Measurements from ENCODE around the gene PTGES3. TPM values are rescaled to one million over a fixed set of nuclear protein-coding genes. Genes with fewer than 3 reads are reported as not detected.

PTGES3 gene
- total RNA-seq, 4 donors from 2014 or later: 80.7 to 236 (median 141) TPM

DNA sequence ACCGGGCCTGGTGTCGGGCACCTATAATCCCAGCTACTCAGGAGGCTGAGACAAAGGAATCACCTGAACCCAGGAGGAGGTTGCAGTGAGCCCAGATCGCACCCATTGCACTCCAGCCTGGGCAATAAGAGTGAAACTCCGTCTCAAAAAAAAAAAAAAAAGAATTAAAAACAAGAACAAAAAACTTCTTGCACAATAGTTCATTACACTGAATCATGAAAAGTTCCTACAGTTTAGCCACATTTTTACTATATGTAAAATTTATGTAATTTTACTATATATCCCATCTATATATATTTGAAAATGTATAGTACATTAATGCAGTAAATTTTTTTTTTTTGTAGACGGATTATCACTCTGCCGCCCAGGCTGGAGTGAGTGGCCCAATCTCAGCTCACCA, 46.9 kb downstream of the PTGES3 start:
- H3K27me3 ChIP-seq: no peaks in the 10 kb centered on the region
- no peak for DNase-seq
- no peaks in the 10 kb centered on the region for H3K9me3 ChIP-seq
- no peak overlapping the region for H3K27ac ChIP-seq
- peaks cover 0 to 4% of the 10 kb centered on the region in 2 donors for H3K4me1 ChIP-seq
- intact Hi-C loops (cut with DNase I; ENCODE audit: low total_unique reads): no loop called here
- TF ChIP-seq POLR2A (IDR thresholded peaks at IDR 0.05): no peak
- TF ChIP-seq, protein P1, sequence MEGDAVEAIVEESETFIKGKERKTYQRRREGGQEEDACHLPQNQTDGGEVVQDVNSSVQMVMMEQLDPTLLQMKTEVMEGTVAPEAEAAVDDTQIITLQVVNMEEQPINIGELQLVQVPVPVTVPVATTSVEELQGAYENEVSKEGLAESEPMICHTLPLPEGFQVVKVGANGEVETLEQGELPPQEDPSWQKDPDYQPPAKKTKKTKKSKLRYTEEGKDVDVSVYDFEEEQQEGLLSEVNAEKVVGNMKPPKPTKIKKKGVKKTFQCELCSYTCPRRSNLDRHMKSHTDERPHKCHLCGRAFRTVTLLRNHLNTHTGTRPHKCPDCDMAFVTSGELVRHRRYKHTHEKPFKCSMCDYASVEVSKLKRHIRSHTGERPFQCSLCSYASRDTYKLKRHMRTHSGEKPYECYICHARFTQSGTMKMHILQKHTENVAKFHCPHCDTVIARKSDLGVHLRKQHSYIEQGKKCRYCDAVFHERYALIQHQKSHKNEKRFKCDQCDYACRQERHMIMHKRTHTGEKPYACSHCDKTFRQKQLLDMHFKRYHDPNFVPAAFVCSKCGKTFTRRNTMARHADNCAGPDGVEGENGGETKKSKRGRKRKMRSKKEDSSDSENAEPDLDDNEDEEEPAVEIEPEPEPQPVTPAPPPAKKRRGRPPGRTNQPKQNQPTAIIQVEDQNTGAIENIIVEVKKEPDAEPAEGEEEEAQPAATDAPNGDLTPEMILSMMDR (IDR thresholded peaks at IDR 0.05): no peak
- H3K36me3 ChIP-seq: no peaks in the 10 kb centered on the region
- H3K4me3 ChIP-seq: no peak overlapping the region

DNA sequence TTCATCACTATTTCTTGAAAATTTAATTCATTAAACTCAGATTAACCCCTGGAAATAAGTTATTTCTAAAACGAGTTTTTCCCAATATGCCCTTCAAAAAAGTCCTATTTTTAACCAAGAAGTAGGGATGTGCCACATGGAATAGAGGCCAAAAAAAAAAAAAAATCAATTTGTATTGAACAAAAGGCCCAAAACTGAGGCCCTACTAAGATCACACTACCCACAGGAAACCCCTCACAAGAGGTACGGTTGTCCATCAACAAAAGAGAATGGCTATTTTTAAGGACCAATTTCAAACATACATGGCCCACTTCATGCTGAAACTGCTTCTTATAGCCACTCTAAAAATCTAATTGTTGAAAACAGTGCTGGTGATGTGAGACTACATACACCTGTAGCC, 50.5 kb downstream of the PTGES3 start:
- H3K27me3 ChIP-seq: no peaks in the 10 kb centered on the region
- no peaks in the 10 kb centered on the region for H3K9me3 ChIP-seq
- H3K4me3 ChIP-seq: no peak overlapping the region
- intact Hi-C loops (cut with DNase I; ENCODE audit: low total_unique reads): loop anchor here (10.0 kb wide), 1 partner anchor 87 kb away; the partner anchor contains the start of gene NACA
- H3K36me3 ChIP-seq: no peaks in the 10 kb centered on the region
- H3K4me1 ChIP-seq: peaks cover 4 to 13% of the 10 kb centered on the region in 2 donors
- TF ChIP-seq, protein P1 (IDR thresholded peaks at IDR 0.05): no peak
- TF ChIP-seq POLR2A (IDR thresholded peaks at IDR 0.05): no peak
- no peak for DNase-seq
- peak overlapping the region; percentile 90 to 100 for H3K27ac ChIP-seq

DNA sequence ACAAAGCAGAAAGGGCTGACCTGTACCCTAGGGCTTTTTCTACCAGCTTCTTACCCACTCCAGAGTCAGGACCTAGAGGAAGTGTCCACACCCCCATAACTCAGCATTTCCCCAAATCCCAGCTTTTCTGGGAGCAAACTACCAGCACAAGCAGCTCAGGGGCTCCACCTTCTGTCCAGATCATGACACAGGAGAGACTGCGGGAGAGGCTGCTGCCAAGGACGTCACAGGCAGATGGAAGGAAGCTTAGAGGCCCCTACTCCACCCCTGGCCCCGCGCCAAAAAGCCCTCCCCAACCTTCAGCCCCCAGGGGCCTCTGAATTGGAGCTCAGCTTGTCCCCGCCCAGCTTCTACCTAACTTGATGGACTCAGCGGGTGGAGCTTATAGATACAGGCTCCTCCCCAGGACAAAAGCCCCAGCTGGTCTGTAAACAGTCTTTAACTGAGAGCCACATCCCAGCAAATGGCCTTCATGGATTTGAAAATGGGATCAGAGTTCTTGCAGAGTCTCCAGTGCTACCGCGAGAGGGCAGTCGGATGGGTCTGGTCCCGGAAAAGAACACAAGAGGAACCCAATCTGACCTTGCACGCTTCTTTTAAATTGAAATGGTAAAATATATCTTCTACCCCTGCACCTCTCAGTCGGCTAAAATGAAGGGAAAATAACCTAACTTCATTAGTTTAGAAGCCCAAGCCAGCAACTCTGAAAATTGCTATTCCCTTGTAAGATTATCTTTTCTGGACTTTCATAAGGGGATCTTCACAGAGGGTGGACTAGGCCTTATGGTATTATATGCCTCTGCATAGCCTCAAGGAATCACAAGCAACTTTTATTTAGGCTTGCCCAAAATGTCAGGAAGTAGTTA, 51.2 kb downstream of the PTGES3 start:
- H3K27ac ChIP-seq: peak overlapping the region; percentile 90 to 100
- intact Hi-C loops (cut with DNase I; ENCODE audit: low total_unique reads): loop anchor here (10.0 kb wide), 1 partner anchor 88 kb away; the partner anchor contains the start of gene NACA
- DNase-seq: peak; percentile 100
- no peaks in the 10 kb centered on the region for H3K27me3 ChIP-seq
- H3K36me3 ChIP-seq: no peaks in the 10 kb centered on the region
- TF ChIP-seq POLR2A (IDR thresholded peaks at IDR 0.05): peak; percentile 14 to 98
- TF ChIP-seq, protein P1 (IDR thresholded peaks at IDR 0.05): peak; percentile 54 to 63 (median 60)
- peaks cover 4 to 19% of the 10 kb centered on the region in 2 donors for H3K4me1 ChIP-seq
- no peaks in the 10 kb centered on the region for H3K9me3 ChIP-seq
- peak overlapping the region; percentile 70 to 73 for H3K4me3 ChIP-seq

DNA sequence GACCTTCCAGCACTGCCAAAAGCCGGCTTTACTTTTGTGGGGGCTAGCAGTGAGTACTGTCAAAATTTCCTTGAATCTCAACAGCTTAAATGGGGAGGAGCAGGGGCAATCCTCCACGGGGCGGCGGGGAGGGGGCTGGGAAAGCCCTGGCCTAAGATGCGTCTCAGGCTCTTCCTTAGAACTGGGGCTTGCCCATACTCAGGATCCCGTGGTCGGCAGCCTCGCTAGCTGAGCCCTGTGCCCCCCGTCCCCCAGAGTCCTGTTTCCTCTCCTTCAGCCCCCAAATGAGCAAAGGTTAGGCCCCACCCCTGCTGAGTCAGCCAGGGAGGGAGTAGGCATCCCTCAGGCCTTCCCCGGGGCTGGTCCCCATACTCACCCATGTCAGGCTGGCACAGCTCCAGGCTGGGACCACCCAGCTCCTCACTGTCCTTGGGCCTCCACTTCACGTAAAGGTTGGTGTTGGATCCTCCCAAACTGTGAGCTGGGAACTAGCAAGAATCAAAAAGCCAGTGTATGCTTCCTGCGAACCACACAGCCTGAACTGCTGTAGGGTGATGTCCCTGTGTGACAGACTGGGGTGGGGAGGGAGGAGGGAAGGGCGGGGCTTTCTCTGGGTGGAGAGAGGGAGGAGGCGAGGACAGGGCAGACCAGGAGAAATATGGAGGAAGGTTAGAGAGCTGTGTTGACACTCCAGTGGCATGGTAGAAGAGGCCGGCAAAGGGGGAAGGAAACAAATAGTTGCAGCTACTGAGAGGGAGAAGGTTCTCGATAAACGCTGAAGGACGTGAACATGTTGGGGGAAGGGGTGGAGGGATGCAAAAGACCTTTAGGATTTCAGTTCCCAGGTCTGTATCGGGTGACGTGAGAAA, 52.0 kb downstream of the PTGES3 start:
- Histone ChIP-seq H3K36me3 (no peaks in the 10 kb centered on the region), H3K4me1 (peaks cover 4 to 26% of the 10 kb centered on the region in 2 donors), H3K27me3 (no peaks in the 10 kb centered on the region), H3K9me3 (no peaks in the 10 kb centered on the region), H3K4me3 (peak overlapping the region; percentile 70 to 73), H3K27ac (peak overlapping the region; percentile 90 to 100)
- peak; percentile 89 to 93 for DNase-seq
- intact Hi-C loops (cut with DNase I; ENCODE audit: low total_unique reads): loop anchor here (10.0 kb wide), 1 partner anchor 89 kb away; the partner anchor contains the start of gene NACA
- peak; percentile 63 to 81 for TF ChIP-seq POLR2A (IDR thresholded peaks at IDR 0.05)
- TF ChIP-seq, protein P1 (IDR thresholded peaks at IDR 0.05): no peak

All from uterus (tissue), 4 donors.